H9 (cell line): ENCODE data around the gene MR1. TPM values are rescaled to one million over a fixed set of nuclear protein-coding genes. Genes with fewer than 3 reads are reported as not detected.

Source experiments
- DNase-seq: peaks from one replicate; pipeline ENCODE4 v3.0.0-alpha.2; 2017
- H2AFZ ChIP-seq: one replicate; pipeline ENCODE4 v1.6.1; 2013; ENCODE audit warnings: mild to moderate bottlenecking, low read length, control low read depth, moderate library complexity
- H2AK5ac ChIP-seq: 2 replicates; pipeline ENCODE4 v1.6.1; 2013; ENCODE audit warnings: low read length, control low read depth, mixed read lengths; ENCODE audit not compliant: insufficient read length
- H2BK120ac ChIP-seq: one replicate; pipeline ENCODE4 v1.6.1; 2013; ENCODE audit warnings: low read depth, mild to moderate bottlenecking, low read length, control low read depth, inconsistent platforms; ENCODE audit not compliant: poor library complexity, severe bottlenecking
- H2BK12ac ChIP-seq: 2 replicates; pipeline ENCODE4 v1.6.1; 2013; ENCODE audit warnings: low read length, control low read depth, mixed read lengths, low read depth; ENCODE audit not compliant: insufficient read length
- H2BK15ac ChIP-seq: 2 replicates; pipeline ENCODE4 v1.6.1; 2013; ENCODE audit warnings: low read depth, low read length, control low read depth
- H2BK20ac ChIP-seq: one replicate; pipeline ENCODE4 v1.6.1; 2013; ENCODE audit warnings: low read depth, mild to moderate bottlenecking, low read length, control low read depth, inconsistent platforms; ENCODE audit not compliant: poor library complexity, severe bottlenecking
- H2BK5ac ChIP-seq: 2 replicates; pipeline ENCODE4 v1.6.1; 2013; ENCODE audit warnings: low read length, control low read depth, mixed read lengths; ENCODE audit not compliant: insufficient read length
- H3K14ac ChIP-seq: 2 replicates; pipeline ENCODE4 v1.6.1; 2013; ENCODE audit warnings: low read length, control low read depth; ENCODE audit not compliant: insufficient read depth
- H3K18ac ChIP-seq: 2 replicates; pipeline ENCODE4 v1.6.1; 2013; ENCODE audit warnings: low read depth, mild to moderate bottlenecking, mixed read lengths, low read length, control low read depth; ENCODE audit not compliant: insufficient read length
- H3K23ac ChIP-seq: 2 replicates; pipeline ENCODE4 v1.6.1; 2013; ENCODE audit warnings: low read length, control low read depth, mixed read lengths, low read depth; ENCODE audit not compliant: insufficient read length
- H3K23me2 ChIP-seq: 2 replicates; pipeline ENCODE4 v1.6.1; 2013; ENCODE audit warnings: low read depth, mild to moderate bottlenecking, mixed read lengths, low read length, control low read depth; ENCODE audit not compliant: insufficient read length, poor library complexity, severe bottlenecking
- H3K27ac ChIP-seq: 2 replicates; pipeline ENCODE4 v1.5.1; 2013; ENCODE audit warnings: low read length, control low read depth, mixed read lengths, low read depth; ENCODE audit not compliant: insufficient read length
- H3K27me3 ChIP-seq: 2 replicates; pipeline ENCODE4 v1.6.1; 2013; ENCODE audit warnings: low read length, control low read depth, inconsistent platforms; ENCODE audit not compliant: insufficient read depth
- H3K4ac ChIP-seq: 2 replicates; pipeline ENCODE4 v1.6.1; 2013; ENCODE audit warnings: low read depth, mild to moderate bottlenecking, control low read depth, inconsistent platforms, low read length, moderate library complexity
- H3K4me1 ChIP-seq: 2 replicates; pipeline ENCODE4 v1.6.1; 2013; ENCODE audit warnings: low read length, control low read depth, inconsistent platforms; ENCODE audit not compliant: insufficient read depth
- H3K4me2 ChIP-seq: 2 replicates; pipeline ENCODE4 v1.6.1; 2013; ENCODE audit warnings: low read length, control low read depth, mixed read lengths; ENCODE audit not compliant: insufficient read length, insufficient read depth
- H3K56ac ChIP-seq: 2 replicates; pipeline ENCODE4 v1.6.1; 2013; ENCODE audit warnings: low read depth, mild to moderate bottlenecking, mixed read lengths, low read length, control low read depth; ENCODE audit not compliant: insufficient read length
- H3K79me1 ChIP-seq: 2 replicates; pipeline ENCODE4 v1.6.1; 2013; ENCODE audit warnings: low read depth, mild to moderate bottlenecking, moderate library complexity, low read length, control low read depth, inconsistent platforms; ENCODE audit not compliant: insufficient read depth, poor library complexity, severe bottlenecking
- H3K79me2 ChIP-seq: 2 replicates; pipeline ENCODE4 v1.6.1; 2013; ENCODE audit warnings: low read length, control low read depth, inconsistent platforms; ENCODE audit not compliant: insufficient read depth
- H3K9ac ChIP-seq: 2 replicates; pipeline ENCODE4 v1.6.1; 2013; ENCODE audit warnings: low read length, control low read depth, mixed read lengths; ENCODE audit not compliant: insufficient read length; ENCODE audit errors: extremely low read depth
- H3K9me3 ChIP-seq: one replicate; pipeline ENCODE4 v1.6.1; 2013; ENCODE audit warnings: low read depth, low read length, inconsistent platforms; ENCODE audit not compliant: control insufficient read depth
- H3T11ph ChIP-seq: one replicate; pipeline ENCODE4 v1.6.1; 2013; ENCODE audit warnings: mild to moderate bottlenecking, low read length, control low read depth, inconsistent platforms
- H4K20me1 ChIP-seq: one replicate; pipeline ENCODE4 v1.6.1; 2013; ENCODE audit not compliant: control insufficient read depth, insufficient read length, insufficient read depth
- H4K5ac ChIP-seq: 2 replicates; pipeline ENCODE4 v1.6.1; 2013; ENCODE audit warnings: low read depth, mild to moderate bottlenecking, mixed read lengths, low read length, control low read depth; ENCODE audit not compliant: insufficient read length
- H4K8ac ChIP-seq: replicated peaks from 2 replicates; pipeline ENCODE4 v1.6.1; 2013; ENCODE audit warnings: low read length, control low read depth, mixed read lengths, low read depth; ENCODE audit not compliant: insufficient read length
- H4K91ac ChIP-seq: 2 replicates; pipeline ENCODE4 v1.6.1; 2013; ENCODE audit warnings: low read depth, mild to moderate bottlenecking, moderate library complexity, mixed read lengths, low read length, control low read depth; ENCODE audit not compliant: insufficient read length
- H3K27ac Mint-ChIP-seq, 3 experiments: 2 replicates in 2 of 3; 3 replicates in 1 of 3; pipeline ENCODE4 v1.8.0; 2020 to 2021; ENCODE audit warnings: mixed read lengths in 3 of 3, mild to moderate bottlenecking in 1 of 3, moderate library complexity in 1 of 3
- H3K27me3 Mint-ChIP-seq: 2 replicates; pipeline ENCODE4 v1.8.0; 2021; ENCODE audit warnings: low read depth, mild to moderate bottlenecking, moderate library complexity, mixed read lengths
- H3K36me3 Mint-ChIP-seq, 3 experiments: 2 replicates in 2 of 3; 3 replicates in 1 of 3; pipeline ENCODE4 v1.8.0; 2020 to 2021; ENCODE audit warnings: low read depth in 3 of 3, mixed read lengths in 3 of 3; ENCODE audit not compliant: insufficient read depth in 1 of 3
- H3K4me1 Mint-ChIP-seq, 2 experiments: 2 replicates each; pipeline ENCODE4 v1.8.0; 2020; ENCODE audit warnings: mixed read lengths in 2 of 2
- H3K4me3 Mint-ChIP-seq, 2 experiments: 2 replicates in 1 of 2; 3 replicates in 1 of 2; pipeline ENCODE4 v1.8.0; 2020 to 2021; ENCODE audit warnings: mild to moderate bottlenecking in 2 of 2, mixed read lengths in 2 of 2, moderate library complexity in 1 of 2
- H3K9me3 Mint-ChIP-seq, 2 experiments: 2 replicates in 1 of 2; 3 replicates in 1 of 2; pipeline ENCODE4 v1.8.0; 2020; ENCODE audit warnings: mild to moderate bottlenecking in 2 of 2, mixed read lengths in 2 of 2, moderate library complexity in 1 of 2
- WGBS: extraction: QIAGEN DNeasy Blood & Tissue Kit; methylation state at CpG from one replicate; pipeline ENCODE4 v1.1.7; 2013; ENCODE audit warnings: missing lambda C conversion rate, low lambda C conversion rate, mixed read lengths; ENCODE audit not compliant: insufficient read length; ENCODE audit errors: extremely low coverage; 5-methylcytosine and 5-hydroxymethylcytosine counted together
- total RNA-seq: library from RNA; stranded (reverse); gene quantifications from 2 replicates; pipeline ENCODE4 v1.2.1, GENCODE V29; 2021
- TF ChIP-seq, protein P1 (sequence below): fragments of 200-600 bp; sonication (generic); conservative IDR thresholded peaks from 3 replicates; pipeline ENCODE4 v1.8.0; 2021; ENCODE audit warnings: antibody characterized with exemption, mild to moderate bottlenecking

MR1 gene
- total RNA-seq, 1 experiment from 2014 or later = 0.02 TPM

DNA sequence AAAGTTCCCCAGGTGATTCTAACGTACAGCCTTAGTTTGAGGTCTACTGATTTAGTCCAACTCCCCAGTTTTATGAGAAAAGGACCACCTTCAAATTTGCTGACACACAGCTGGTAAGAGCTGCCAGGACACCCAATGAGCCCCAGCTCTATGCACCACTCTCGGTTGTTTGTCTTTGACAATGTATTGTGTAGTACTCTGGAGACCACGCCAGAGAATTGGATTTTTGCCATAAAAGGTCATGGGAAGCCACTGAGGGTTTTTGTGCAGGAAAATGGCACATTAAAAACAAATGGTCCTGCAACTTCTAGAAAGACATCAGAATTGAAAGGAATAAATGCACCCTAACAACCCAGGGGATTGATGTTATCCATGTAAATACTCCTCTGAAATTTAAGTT, 47.6 kb downstream of the MR1 start:
- Histone ChIP-seq H3T11ph (no peak overlapping the region), H4K8ac (no peak overlapping the region), H3K4me1 (no peaks in the 10 kb centered on the region; the same call in 1 of the 2 replicates), H3K79me2 (no peaks in the 10 kb centered on the region), H3K56ac (no peak overlapping the region), H2BK5ac (no peak overlapping the region), H3K79me1 (no peaks in the 10 kb centered on the region), H4K20me1 (no peaks in the 10 kb centered on the region), H2BK15ac (no peak overlapping the region), H2BK120ac (no peak overlapping the region), H2BK20ac (no peak overlapping the region), H3K23ac (no peak overlapping the region), H3K4me2 (no peak overlapping the region), H3K23me2 (no peaks in the 10 kb centered on the region), H3K4ac (no peak overlapping the region), H3K27me3 (peaks cover 3% of the 10 kb centered on the region), H3K18ac (no peak overlapping the region), H2AK5ac (no peak overlapping the region), H3K14ac (no peak overlapping the region), H2BK12ac (no peak overlapping the region), H4K5ac (no peak overlapping the region), H3K9me3 (no peaks in the 10 kb centered on the region), H4K91ac (no peak overlapping the region), H3K9ac (no peak overlapping the region), H3K27ac (no peak overlapping the region), H2AFZ (no peak overlapping the region)
- Mint-ChIP-seq H3K9me3 (no peaks in the 10 kb centered on the region), H3K27me3 (peaks cover 8% of the 10 kb centered on the region), H3K4me1 (peaks cover 21 to 29% of the 10 kb centered on the region in 2 experiments), H3K4me3 (no peak overlapping the region), H3K36me3 (no peaks in the 10 kb centered on the region; a peak in 1 of 7 replicates), H3K27ac (no peak overlapping the region)
- TF ChIP-seq, protein P1, sequence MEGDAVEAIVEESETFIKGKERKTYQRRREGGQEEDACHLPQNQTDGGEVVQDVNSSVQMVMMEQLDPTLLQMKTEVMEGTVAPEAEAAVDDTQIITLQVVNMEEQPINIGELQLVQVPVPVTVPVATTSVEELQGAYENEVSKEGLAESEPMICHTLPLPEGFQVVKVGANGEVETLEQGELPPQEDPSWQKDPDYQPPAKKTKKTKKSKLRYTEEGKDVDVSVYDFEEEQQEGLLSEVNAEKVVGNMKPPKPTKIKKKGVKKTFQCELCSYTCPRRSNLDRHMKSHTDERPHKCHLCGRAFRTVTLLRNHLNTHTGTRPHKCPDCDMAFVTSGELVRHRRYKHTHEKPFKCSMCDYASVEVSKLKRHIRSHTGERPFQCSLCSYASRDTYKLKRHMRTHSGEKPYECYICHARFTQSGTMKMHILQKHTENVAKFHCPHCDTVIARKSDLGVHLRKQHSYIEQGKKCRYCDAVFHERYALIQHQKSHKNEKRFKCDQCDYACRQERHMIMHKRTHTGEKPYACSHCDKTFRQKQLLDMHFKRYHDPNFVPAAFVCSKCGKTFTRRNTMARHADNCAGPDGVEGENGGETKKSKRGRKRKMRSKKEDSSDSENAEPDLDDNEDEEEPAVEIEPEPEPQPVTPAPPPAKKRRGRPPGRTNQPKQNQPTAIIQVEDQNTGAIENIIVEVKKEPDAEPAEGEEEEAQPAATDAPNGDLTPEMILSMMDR = no peak
- DNase-seq = no peak
- no CpG with 5 or more reads among the region's 3 CpGs for WGBS
